ENCODE data around the gene GMPPA.

Gene GMPPA

GRCh38 chr2:219531639-219532377 is 33.1 kb downstream of the GMPPA start:
- ATAC-seq, result no peak
- TF ChIP-seq, protein P1, sequence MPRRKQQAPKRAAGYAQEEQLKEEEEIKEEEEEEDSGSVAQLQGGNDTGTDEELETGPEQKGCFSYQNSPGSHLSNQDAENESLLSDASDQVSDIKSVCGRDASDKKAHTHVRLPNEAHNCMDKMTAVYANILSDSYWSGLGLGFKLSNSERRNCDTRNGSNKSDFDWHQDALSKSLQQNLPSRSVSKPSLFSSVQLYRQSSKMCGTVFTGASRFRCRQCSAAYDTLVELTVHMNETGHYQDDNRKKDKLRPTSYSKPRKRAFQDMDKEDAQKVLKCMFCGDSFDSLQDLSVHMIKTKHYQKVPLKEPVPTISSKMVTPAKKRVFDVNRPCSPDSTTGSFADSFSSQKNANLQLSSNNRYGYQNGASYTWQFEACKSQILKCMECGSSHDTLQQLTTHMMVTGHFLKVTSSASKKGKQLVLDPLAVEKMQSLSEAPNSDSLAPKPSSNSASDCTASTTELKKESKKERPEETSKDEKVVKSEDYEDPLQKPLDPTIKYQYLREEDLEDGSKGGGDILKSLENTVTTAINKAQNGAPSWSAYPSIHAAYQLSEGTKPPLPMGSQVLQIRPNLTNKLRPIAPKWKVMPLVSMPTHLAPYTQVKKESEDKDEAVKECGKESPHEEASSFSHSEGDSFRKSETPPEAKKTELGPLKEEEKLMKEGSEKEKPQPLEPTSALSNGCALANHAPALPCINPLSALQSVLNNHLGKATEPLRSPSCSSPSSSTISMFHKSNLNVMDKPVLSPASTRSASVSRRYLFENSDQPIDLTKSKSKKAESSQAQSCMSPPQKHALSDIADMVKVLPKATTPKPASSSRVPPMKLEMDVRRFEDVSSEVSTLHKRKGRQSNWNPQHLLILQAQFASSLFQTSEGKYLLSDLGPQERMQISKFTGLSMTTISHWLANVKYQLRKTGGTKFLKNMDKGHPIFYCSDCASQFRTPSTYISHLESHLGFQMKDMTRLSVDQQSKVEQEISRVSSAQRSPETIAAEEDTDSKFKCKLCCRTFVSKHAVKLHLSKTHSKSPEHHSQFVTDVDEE (CRISPR knock-in tag; IDR thresholded peaks at IDR 0.05), result no peak
- TF ChIP-seq ZNF8 (CRISPR knock-in tag; IDR thresholded peaks at IDR 0.05) (no peak), ZNF565 (CRISPR knock-in tag; conservative IDR thresholded peaks at IDR 0.05; ENCODE audit: low read depth) (no peak), ZFP3 (CRISPR knock-in tag; IDR thresholded peaks at IDR 0.05) (no peak), PPARA (CRISPR knock-in tag; IDR thresholded peaks at IDR 0.05; ENCODE audit: borderline replicate concordance) (no peak), ARNTL (CRISPR knock-in tag; IDR thresholded peaks at IDR 0.05; ENCODE audit: borderline replicate concordance, low read depth) (no peak), ISL1 (CRISPR knock-in tag; IDR thresholded peaks at IDR 0.05) (no peak), SNAI2 (CRISPR knock-in tag; IDR thresholded peaks at IDR 0.05) (no peak), GLIS3 (CRISPR knock-in tag; IDR thresholded peaks at IDR 0.05) (no peak), OSR1 (CRISPR knock-in tag; IDR thresholded peaks at IDR 0.05) (no peak), TOX (CRISPR knock-in tag; IDR thresholded peaks at IDR 0.05; ENCODE audit: borderline replicate concordance) (no peak), ZC3H10 (CRISPR knock-in tag; IDR thresholded peaks at IDR 0.05) (no peak), PATZ1 (CRISPR knock-in tag; IDR thresholded peaks at IDR 0.05; ENCODE audit: borderline replicate concordance) (no peak), TCF4 (CRISPR knock-in tag; IDR thresholded peaks at IDR 0.05; ENCODE audit: borderline replicate concordance) (no peak), RARB (CRISPR knock-in tag; IDR thresholded peaks at IDR 0.05) (no peak), ESRRG (CRISPR knock-in tag; IDR thresholded peaks at IDR 0.05) (no peak)
- TF ChIP-seq, protein P2, sequence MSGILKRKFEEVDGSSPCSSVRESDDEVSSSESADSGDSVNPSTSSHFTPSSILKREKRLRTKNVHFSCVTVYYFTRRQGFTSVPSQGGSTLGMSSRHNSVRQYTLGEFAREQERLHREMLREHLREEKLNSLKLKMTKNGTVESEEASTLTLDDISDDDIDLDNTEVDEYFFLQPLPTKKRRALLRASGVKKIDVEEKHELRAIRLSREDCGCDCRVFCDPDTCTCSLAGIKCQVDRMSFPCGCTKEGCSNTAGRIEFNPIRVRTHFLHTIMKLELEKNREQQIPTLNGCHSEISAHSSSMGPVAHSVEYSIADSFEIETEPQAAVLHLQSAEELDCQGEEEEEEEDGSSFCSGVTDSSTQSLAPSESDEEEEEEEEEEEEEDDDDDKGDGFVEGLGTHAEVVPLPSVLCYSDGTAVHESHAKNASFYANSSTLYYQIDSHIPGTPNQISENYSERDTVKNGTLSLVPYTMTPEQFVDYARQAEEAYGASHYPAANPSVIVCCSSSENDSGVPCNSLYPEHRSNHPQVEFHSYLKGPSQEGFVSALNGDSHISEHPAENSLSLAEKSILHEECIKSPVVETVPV (CRISPR knock-in tag; IDR thresholded peaks at IDR 0.05), result no peak
- TF ChIP-seq, protein P3, sequence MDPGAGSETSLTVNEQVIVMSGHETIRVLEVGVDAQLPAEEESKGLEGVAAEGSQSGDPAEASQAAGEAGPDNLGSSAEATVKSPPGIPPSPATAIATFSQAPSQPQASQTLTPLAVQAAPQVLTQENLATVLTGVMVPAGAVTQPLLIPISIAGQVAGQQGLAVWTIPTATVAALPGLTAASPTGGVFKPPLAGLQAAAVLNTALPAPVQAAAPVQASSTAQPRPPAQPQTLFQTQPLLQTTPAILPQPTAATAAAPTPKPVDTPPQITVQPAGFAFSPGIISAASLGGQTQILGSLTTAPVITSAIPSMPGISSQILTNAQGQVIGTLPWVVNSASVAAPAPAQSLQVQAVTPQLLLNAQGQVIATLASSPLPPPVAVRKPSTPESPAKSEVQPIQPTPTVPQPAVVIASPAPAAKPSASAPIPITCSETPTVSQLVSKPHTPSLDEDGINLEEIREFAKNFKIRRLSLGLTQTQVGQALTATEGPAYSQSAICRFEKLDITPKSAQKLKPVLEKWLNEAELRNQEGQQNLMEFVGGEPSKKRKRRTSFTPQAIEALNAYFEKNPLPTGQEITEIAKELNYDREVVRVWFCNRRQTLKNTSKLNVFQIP (CRISPR knock-in tag; IDR thresholded peaks at IDR 0.05; ENCODE audit: borderline replicate concordance, low read depth), result no peak
- TF ChIP-seq, protein P4, sequence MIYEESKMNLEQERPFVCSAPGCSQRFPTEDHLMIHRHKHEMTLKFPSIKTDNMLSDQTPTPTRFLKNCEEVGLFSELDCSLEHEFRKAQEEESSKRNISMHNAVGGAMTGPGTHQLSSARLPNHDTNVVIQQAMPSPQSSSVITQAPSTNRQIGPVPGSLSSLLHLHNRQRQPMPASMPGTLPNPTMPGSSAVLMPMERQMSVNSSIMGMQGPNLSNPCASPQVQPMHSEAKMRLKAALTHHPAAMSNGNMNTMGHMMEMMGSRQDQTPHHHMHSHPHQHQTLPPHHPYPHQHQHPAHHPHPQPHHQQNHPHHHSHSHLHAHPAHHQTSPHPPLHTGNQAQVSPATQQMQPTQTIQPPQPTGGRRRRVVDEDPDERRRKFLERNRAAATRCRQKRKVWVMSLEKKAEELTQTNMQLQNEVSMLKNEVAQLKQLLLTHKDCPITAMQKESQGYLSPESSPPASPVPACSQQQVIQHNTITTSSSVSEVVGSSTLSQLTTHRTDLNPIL (CRISPR knock-in tag; IDR thresholded peaks at IDR 0.05; ENCODE audit: low read depth), result no peak

DNA sequence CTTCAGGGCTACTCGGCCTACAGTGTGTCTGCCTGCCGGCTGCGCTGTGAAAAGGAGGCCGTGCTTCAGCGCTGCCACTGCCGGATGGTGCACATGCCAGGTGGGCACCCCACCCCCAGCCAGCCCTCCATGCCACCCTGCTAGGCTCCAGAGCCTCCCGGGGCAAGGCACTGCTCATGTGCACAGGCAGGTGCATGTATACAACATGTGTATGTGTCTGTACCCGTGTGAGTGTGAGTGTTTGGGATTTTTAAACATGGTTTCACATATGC is 33.6 kb downstream of the GMPPA start:
- ATAC-seq, result no peak
- TF ChIP-seq ESRRG (CRISPR knock-in tag; IDR thresholded peaks at IDR 0.05), result no peak
- no peak for TF ChIP-seq ISL1 (CRISPR knock-in tag; IDR thresholded peaks at IDR 0.05)
- TF ChIP-seq ZNF8 (CRISPR knock-in tag; IDR thresholded peaks at IDR 0.05), result no peak
- no peak for TF ChIP-seq ZC3H10 (CRISPR knock-in tag; IDR thresholded peaks at IDR 0.05)
- TF ChIP-seq, protein P3 (CRISPR knock-in tag; IDR thresholded peaks at IDR 0.05; ENCODE audit: borderline replicate concordance, low read depth), result no peak
- TF ChIP-seq ZFP3 (CRISPR knock-in tag; IDR thresholded peaks at IDR 0.05), result no peak
- TF ChIP-seq, protein P1 (CRISPR knock-in tag; IDR thresholded peaks at IDR 0.05), result no peak
- TF ChIP-seq PPARA (CRISPR knock-in tag; IDR thresholded peaks at IDR 0.05; ENCODE audit: borderline replicate concordance), result no peak
- TF ChIP-seq GLIS3 (CRISPR knock-in tag; IDR thresholded peaks at IDR 0.05), result no peak
